Subcutaneous abdominal adipose tissue (tissue), 5 donors: ENCODE results near the gene DLEC1.
"Not testable (repeated sequence)": the region's sequence is repeated elsewhere in the genome, so short reads cannot be mapped to it uniquely, and the experiment has no call there.

Experiments
- H3K27ac ChIP-seq: one replicate; pipeline ENCODE4 v1.7.0; 2013; ENCODE audit warnings: low read depth, mild to moderate bottlenecking, inconsistent platforms, low read length, moderate library complexity
- H3K27me3 ChIP-seq, 5 donors: one replicate each; pipeline ENCODE4 v1.7.0; 2013; ENCODE audit warnings: low read length in 5 of 5, inconsistent platforms in 1 of 5; ENCODE audit not compliant: control insufficient read depth in 5 of 5, insufficient read depth in 4 of 5
- H3K36me3 ChIP-seq, 5 donors: one replicate each; pipeline ENCODE4 v1.7.0; 2013; ENCODE audit warnings: low read length in 5 of 5; ENCODE audit not compliant: control insufficient read depth in 5 of 5, insufficient read depth in 5 of 5
- H3K4me1 ChIP-seq, 5 donors: one replicate each; pipeline ENCODE4 v1.7.0; 2013; ENCODE audit warnings: low read length in 5 of 5, mild to moderate bottlenecking in 3 of 5, moderate library complexity in 1 of 5; ENCODE audit not compliant: control insufficient read depth in 5 of 5, insufficient read depth in 5 of 5
- H3K4me3 ChIP-seq, 5 donors: one replicate each; pipeline ENCODE4 v1.7.0; 2013; ENCODE audit warnings: low read length in 5 of 5, low read depth in 1 of 5
- H3K9ac ChIP-seq, 5 donors: one replicate each; pipeline ENCODE4 v1.7.0; 2013; ENCODE audit warnings: low read length in 5 of 5, mild to moderate bottlenecking in 4 of 5, moderate library complexity in 3 of 5
- H3K9me3 ChIP-seq, 5 donors: one replicate each; pipeline ENCODE4 v1.7.0; 2013; ENCODE audit warnings: low read length in 5 of 5; ENCODE audit not compliant: control insufficient read depth in 5 of 5
- donor health status: healthy.
- donor health status: healthy.
- donor health status: healthy.
- donor health status: healthy.
- donor health status: healthy.

DLEC1 gene

DNA sequence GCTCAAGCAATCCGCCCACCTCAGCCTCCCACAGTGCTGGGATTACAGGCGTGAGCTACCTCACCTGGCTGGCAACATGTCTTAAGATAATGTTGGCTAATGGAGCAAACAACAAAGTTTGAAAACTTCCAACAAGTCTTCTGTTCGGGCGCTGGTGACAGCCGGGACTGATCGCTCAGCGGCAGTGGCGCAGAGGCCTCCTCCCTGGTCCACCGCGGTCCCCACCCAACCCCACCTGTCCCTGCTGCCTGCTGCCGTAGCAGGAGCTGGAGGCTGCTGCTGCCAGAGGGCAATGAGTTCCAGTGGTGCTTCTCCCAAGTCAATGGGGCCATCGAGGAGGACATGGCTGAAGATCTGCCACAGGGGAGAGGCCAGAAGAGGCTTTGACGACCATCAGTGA lies 12.1 kb downstream of the DLEC1 start:
- H3K27ac ChIP-seq, result no peak overlapping the region
- no peaks in the 10 kb centered on the region for H3K9me3 ChIP-seq
- H3K4me3 ChIP-seq, result no peak overlapping the region
- no peak overlapping the region for H3K9ac ChIP-seq
- no peaks in the 10 kb centered on the region for H3K27me3 ChIP-seq
- no peaks in the 10 kb centered on the region for H3K36me3 ChIP-seq
- H3K4me1 ChIP-seq, result peaks cover 0 to 12% (median 0%) of the 10 kb centered on the region in 5 donors

DNA sequence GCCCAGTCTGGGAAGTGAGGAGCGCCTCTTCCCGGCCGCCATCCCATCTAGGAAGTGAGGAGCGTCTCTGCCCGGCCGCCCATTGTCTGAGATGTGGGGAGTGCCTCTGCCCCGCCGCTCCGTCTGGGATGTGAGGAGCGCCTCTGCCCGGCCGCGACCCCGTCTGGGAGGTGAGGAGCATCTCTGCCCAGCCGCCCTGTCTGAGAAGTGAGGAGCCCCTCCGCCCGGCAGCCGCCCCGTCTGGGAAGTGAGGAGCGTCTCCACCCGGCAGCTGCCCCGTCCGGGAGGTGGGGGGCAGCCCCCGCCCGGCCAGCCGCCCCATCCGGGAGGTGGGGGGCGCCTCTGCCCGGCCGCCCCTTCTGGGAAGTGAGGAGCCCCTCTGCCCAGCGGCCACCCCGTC lies 14.3 kb downstream of the DLEC1 start:
- not testable (repeated sequence) for H3K4me3 ChIP-seq

DNA sequence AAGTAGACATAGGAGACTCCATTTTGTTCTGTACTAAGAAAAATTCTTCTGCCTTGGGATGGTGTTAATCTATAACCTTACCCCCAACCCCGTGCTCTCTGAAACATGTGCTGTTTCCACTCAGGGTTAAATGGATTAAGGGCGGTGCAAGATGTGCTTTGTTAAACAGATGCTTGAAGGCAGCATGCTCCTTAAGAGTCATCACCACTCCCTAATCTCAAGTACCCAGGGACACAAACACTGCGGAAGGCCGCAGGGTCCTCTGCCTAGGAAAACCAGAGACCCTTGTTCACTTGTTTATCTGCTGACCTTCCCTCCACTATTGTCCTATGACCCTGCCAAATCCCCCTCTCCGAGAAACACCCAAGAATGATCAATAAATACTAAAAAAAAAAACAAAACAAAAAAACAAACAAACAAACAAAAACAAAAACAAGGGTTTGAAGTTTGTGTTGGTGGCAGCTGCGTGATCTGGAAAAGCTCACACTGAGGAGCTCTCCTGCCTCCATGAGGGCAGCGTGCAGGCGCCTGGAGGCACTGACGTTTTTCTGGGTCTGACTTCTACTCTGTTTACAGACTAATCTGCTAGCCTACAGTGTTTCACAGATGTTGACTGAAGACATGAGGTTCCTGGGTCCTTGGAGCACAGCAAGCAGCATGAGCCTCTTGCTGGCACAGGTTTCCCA lies 14.9 kb downstream of the DLEC1 start:
- H3K27me3 ChIP-seq, H3K36me3 ChIP-seq, H3K27ac ChIP-seq, H3K4me3 ChIP-seq, H3K9me3 ChIP-seq, H3K9ac ChIP-seq: not testable (repeated sequence)
- H3K4me1 ChIP-seq, result peaks cover 0 to 12% (median 0%) of the 10 kb centered on the region in 5 donors

More for the DNA sequence above, 14.3 kb downstream of the DLEC1 start:
- H3K9me3 ChIP-seq, H3K36me3 ChIP-seq, H3K27ac ChIP-seq, H3K9ac ChIP-seq, H3K27me3 ChIP-seq: not testable (repeated sequence)
- peaks cover 0 to 12% (median 0%) of the 10 kb centered on the region in 5 donors for H3K4me1 ChIP-seq

DNA sequence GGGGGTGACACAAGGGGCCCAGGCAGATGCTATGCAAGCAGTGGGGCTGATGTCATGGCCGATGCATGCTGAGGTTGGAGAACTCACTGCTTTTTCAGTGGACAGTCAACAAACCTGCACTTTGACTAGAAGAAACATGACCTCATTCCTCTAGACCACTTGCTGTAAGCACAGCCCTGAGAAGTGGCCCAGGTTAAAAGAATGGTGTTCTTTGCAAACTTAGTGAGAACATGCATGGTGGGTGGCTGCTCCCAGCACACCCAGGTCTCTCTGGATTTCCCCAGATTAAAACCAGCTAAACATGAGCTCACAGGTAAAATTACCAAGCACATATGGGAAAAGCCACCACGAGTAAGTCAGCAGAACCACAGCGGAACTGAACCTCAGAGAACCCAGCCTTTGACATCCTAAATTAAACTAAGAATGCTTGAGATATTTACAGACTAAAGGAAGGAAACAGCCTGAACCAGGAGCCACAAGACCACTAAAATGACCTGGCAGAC lies 15.5 kb downstream of the DLEC1 start:
- no peak overlapping the region for H3K27ac ChIP-seq
- no peaks in the 10 kb centered on the region for H3K36me3 ChIP-seq

DNA sequence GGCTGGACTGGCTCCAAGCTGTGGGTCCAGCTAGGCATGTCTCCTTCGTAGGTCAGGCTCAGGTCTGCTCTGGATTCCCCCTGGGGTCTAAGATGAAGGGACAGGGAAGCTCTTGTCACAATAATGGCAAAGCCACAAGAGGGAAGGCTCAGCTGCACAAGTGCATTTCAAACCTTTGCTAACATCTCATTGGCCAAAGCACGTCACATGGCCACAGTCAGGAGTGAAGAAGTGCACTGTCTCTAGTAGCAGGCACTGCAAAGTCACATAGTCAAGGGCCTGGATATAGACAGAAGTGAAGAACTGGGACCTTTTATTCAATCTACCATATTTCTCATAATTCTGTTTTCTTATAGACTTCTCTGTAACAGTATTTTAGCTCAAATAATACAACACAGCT lies 20.1 kb downstream of the DLEC1 start:
- peaks cover 0 to 3% (median 0%) of the 10 kb centered on the region in 5 donors for H3K4me1 ChIP-seq
- H3K36me3 ChIP-seq, result no peaks in the 10 kb centered on the region
- no peak overlapping the region for H3K4me3 ChIP-seq
- H3K27me3 ChIP-seq, result no peaks in the 10 kb centered on the region
- no peak overlapping the region for H3K27ac ChIP-seq
- no peaks in the 10 kb centered on the region for H3K9me3 ChIP-seq
- H3K9ac ChIP-seq, result no peak overlapping the region

More for the DNA sequence above, 15.5 kb downstream of the DLEC1 start:
- peaks cover 0 to 6% (median 0%) of the 10 kb centered on the region in 5 donors for H3K4me1 ChIP-seq
- no peaks in the 10 kb centered on the region for H3K27me3 ChIP-seq
- H3K9ac ChIP-seq, result no peak overlapping the region
- no peak overlapping the region for H3K4me3 ChIP-seq
- no peaks in the 10 kb centered on the region for H3K9me3 ChIP-seq

DNA sequence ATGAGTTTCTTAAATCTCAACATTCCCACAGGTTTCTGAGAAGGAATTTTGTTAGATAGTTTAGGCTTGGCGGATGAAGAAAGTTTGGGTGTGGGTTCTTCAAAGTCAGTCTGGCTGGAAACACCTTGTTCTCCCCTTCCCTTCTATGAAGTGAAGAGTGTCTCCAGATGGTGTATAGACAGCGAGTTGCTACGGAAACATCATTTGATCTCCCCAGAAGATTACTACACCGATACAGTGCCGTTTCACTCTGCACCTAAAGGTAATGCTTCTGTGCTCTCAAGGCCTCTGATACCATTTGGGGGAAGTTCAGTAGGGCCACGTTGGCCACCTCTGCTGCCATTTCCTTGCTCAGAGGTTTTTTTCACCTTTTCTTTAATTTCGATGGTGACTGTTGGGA lies 20.6 kb downstream of the DLEC1 start:
- Histone ChIP-seq H3K27ac (no peak overlapping the region), H3K4me3 (no peak overlapping the region), H3K27me3 (no peaks in the 10 kb centered on the region), H3K9me3 (no peaks in the 10 kb centered on the region), H3K36me3 (no peaks in the 10 kb centered on the region), H3K9ac (no peak overlapping the region), H3K4me1 (peaks cover 0 to 3% (median 0%) of the 10 kb centered on the region in 5 donors)

DNA sequence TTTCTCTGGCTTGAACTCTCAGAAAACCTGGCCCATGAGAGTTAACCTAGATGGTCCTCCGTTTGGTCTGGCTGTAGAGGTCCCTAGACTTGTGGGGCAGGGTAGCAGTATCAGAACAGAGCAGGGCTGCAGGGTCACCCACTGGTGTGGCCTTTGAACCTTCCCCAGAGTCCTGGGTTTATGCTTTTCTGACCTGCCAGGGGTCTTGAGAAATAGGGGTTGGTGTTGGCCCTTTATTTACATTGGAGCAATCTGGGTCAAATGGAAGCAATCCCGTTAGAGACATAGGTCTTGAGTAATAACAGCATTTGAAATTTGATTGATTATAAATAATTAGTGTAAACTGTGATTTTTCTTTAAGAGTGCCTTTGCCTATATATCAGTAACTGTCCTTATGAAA lies 23.8 kb downstream of the DLEC1 start:
- Histone ChIP-seq H3K36me3 (no peaks in the 10 kb centered on the region), H3K4me3 (no peak overlapping the region), H3K27me3 (no peaks in the 10 kb centered on the region)

DNA sequence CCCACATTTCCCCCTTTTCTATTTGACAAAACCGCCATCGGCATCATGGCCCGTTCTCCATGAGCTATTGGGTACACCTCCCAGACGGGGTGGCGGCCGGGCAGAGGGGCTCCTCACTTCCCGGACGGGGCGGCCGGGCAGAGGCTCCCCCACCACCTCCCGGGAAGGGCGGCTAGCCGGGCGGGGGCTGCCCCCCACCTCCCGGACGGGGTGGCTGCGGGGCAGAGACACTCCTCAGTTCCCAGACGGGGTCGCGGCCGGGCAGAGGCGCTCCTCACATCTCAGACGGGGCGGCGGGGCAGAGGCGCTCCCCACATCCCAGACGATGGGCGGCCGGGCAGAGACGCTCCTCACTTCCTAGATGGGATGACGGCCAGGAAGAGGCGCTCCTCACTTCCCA lies 25.4 kb downstream of the DLEC1 start:
- not testable (repeated sequence) for H3K27ac ChIP-seq, H3K9me3 ChIP-seq, H3K36me3 ChIP-seq, H3K4me3 ChIP-seq, H3K9ac ChIP-seq, H3K27me3 ChIP-seq
- peaks cover 0 to 12% (median 4%) of the 10 kb centered on the region in 5 donors for H3K4me1 ChIP-seq

More for the DNA sequence above, 23.8 kb downstream of the DLEC1 start:
- no peak overlapping the region for H3K27ac ChIP-seq
- H3K9me3 ChIP-seq, result no peaks in the 10 kb centered on the region
- peaks cover 0 to 3% (median 0%) of the 10 kb centered on the region in 5 donors for H3K4me1 ChIP-seq
- no peak overlapping the region for H3K9ac ChIP-seq

DNA sequence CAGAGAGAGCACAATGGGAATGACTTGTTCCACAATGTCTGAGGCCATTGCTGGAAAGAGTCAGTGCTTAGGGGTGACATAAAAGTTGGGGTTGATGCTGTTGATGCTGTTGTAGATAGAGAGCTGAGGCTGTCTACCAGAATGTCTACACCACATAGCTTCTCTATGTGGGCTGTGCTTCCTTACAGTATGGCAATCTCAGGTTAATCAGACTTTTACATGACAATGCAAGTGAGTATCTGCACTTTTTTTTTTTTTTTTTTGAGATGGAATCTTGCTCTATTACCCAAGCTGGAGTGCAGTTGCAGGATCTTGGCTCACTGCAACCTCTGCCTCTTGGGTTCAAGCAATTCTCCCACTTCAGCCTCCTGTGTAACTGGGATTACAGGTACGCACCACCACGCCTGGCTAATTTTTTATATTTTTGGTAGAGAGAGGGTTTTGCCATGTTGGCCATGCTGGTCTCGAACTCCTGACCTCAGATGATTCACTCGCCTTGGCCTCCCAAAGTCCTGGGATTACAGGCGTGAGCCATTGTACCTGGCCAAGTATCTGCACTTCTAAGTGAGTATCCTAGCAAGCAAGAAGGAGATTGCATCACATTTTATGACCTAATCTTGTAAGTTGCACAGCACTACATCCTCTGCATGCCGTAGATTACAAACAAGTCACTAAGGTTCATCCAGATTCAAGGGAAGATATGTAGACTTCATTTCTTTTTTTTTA lies 28.7 kb downstream of the DLEC1 start:
- Histone ChIP-seq H3K9ac (no peak overlapping the region), H3K4me1 (peaks cover 0 to 14% (median 6%) of the 10 kb centered on the region in 5 donors), H3K4me3 (no peak overlapping the region), H3K27ac (peak overlapping the region; percentile 83), H3K9me3 (no peaks in the 10 kb centered on the region), H3K36me3 (no peaks in the 10 kb centered on the region), H3K27me3 (no peaks in the 10 kb centered on the region)

DNA sequence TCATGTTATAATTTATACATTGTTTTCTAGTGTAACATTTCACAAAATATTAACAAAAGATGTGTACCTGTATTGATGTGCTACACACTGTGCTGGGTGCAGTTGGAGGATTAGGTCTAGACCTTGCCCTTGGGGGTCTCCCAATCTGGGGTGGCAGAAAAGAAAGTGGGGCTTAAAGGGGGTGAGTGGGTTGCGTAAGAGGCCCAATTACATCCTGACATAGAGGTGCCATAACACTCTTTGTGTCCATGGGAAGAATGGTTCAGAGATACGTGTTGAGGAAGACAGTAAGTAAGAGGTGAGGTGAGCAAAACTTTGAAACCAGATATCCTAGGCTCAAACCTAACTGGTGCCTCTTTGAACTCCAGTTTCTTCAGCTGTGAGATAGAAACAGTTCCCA lies 31.0 kb downstream of the DLEC1 start:
- Histone ChIP-seq H3K9me3 (no peaks in the 10 kb centered on the region), H3K4me3 (no peak overlapping the region), H3K27ac (peak overlapping the region; percentile 83), H3K4me1 (peaks cover 0 to 19% (median 6%) of the 10 kb centered on the region in 5 donors), H3K27me3 (no peaks in the 10 kb centered on the region), H3K36me3 (no peaks in the 10 kb centered on the region), H3K9ac (no peak overlapping the region)
